Osteocyte (in vitro differentiated cells): ENCODE data around the gene FGF1. TPM values are rescaled to one million over a fixed set of nuclear protein-coding genes. Genes with fewer than 3 reads are reported as not detected.

ENCODE experiments used
- DNase-seq: peaks from one replicate; pipeline ENCODE4 v3.0.0; 2021; ENCODE audit warnings: mixed read lengths; ENCODE audit not compliant: unreplicated experiment; ENCODE audit errors: extremely low spot score
- H3K27ac Mint-ChIP-seq: one replicate; pipeline ENCODE4 v1.8.0; 2021; ENCODE audit warnings: mild to moderate bottlenecking, mixed read lengths; ENCODE audit not compliant: unreplicated experiment
- H3K27me3 Mint-ChIP-seq: one replicate; pipeline ENCODE4 v1.8.0; 2021; ENCODE audit warnings: mixed read lengths; ENCODE audit not compliant: unreplicated experiment
- H3K36me3 Mint-ChIP-seq: one replicate; pipeline ENCODE4 v1.8.0; 2021; ENCODE audit warnings: mixed read lengths; ENCODE audit not compliant: unreplicated experiment
- H3K4me1 Mint-ChIP-seq: one replicate; pipeline ENCODE4 v1.8.0; 2021; ENCODE audit warnings: mixed read lengths; ENCODE audit not compliant: unreplicated experiment
- H3K4me3 Mint-ChIP-seq: one replicate; pipeline ENCODE4 v1.8.0; 2021; ENCODE audit warnings: mild to moderate bottlenecking, moderate library complexity, mixed read lengths; ENCODE audit not compliant: unreplicated experiment
- H3K9me3 Mint-ChIP-seq: one replicate; pipeline ENCODE4 v1.8.0; 2021; ENCODE audit warnings: mixed read lengths; ENCODE audit not compliant: unreplicated experiment
- CTCF ChIP-seq: fragments of 200-600 bp; sonication (generic); IDR thresholded peaks from 2 replicates; pipeline ENCODE4 v1.5.0; 2021; ENCODE audit warnings: antibody characterized with exemption, mild to moderate bottlenecking, moderate library complexity
- total RNA-seq: library from RNA; stranded (reverse); gene quantifications from 2 replicates; pipeline ENCODE4 v1.2.1, GENCODE V29; 2021

Gene FGF1
- total RNA-seq, 1 donor from 2014 or later, result 1.5 TPM

GRCh38 chr5:142683881-142684505, 1.9 kb downstream of the FGF1 start:
- DNase-seq, result no peak
- Mint-ChIP-seq H3K9me3 (no peaks in the 10 kb centered on the region), H3K4me3 (no peak overlapping the region), H3K27ac (no peak overlapping the region), H3K27me3 (peaks cover 7% of the 10 kb centered on the region), H3K36me3 (no peaks in the 10 kb centered on the region), H3K4me1 (peaks cover 36% of the 10 kb centered on the region)
- no peak for TF ChIP-seq CTCF

- H3K27me3 Mint-ChIP-seq, result no peaks in the 10 kb centered on the region
- peaks cover 36% of the 10 kb centered on the region for H3K4me1 Mint-ChIP-seq
- TF ChIP-seq CTCF, result no peak
- no peak for DNase-seq
- H3K9me3 Mint-ChIP-seq, result no peaks in the 10 kb centered on the region
- no peak overlapping the region for H3K27ac Mint-ChIP-seq
- H3K4me3 Mint-ChIP-seq, result no peak overlapping the region
- H3K36me3 Mint-ChIP-seq, result no peaks in the 10 kb centered on the region
Observed at GRCh38 chr5:142683116-142683515, 2.8 kb downstream of the FGF1 start.

GRCh38 chr5:142680605-142681259, 5.2 kb downstream of the FGF1 start:
- H3K27me3 Mint-ChIP-seq, result no peaks in the 10 kb centered on the region
- no peak for TF ChIP-seq CTCF
- no peak overlapping the region for H3K27ac Mint-ChIP-seq
- H3K4me1 Mint-ChIP-seq, result peaks cover 25% of the 10 kb centered on the region
- DNase-seq, result no peak
- no peak overlapping the region for H3K4me3 Mint-ChIP-seq
- no peaks in the 10 kb centered on the region for H3K36me3 Mint-ChIP-seq
- H3K9me3 Mint-ChIP-seq, result no peaks in the 10 kb centered on the region

- DNase-seq, result no peak
- Mint-ChIP-seq H3K4me3 (no peak overlapping the region), H3K36me3 (no peaks in the 10 kb centered on the region), H3K27me3 (no peaks in the 10 kb centered on the region), H3K4me1 (peaks cover 15% of the 10 kb centered on the region), H3K9me3 (no peaks in the 10 kb centered on the region), H3K27ac (no peak overlapping the region)
- TF ChIP-seq CTCF, result no peak
Observed at GRCh38 chr5:142679744-142680143, 6.1 kb downstream of the FGF1 start.

- Mint-ChIP-seq H3K4me3 (no peak overlapping the region), H3K4me1 (peaks cover 13% of the 10 kb centered on the region), H3K27me3 (no peaks in the 10 kb centered on the region), H3K36me3 (no peaks in the 10 kb centered on the region), H3K9me3 (no peaks in the 10 kb centered on the region), H3K27ac (no peak overlapping the region)
- no peak for DNase-seq
- no peak for TF ChIP-seq CTCF
Observed at GRCh38 chr5:142678529-142678928, 7.4 kb downstream of the FGF1 start.
